Esophagus mucosa (tissue), 1 donor: ENCODE measurements around the gene ALDOC. TPM values are rescaled to one million over a fixed set of nuclear protein-coding genes. Genes with fewer than 3 reads are reported as not detected.
"Not testable (repeated sequence)": the region's sequence is repeated elsewhere in the genome, so short reads cannot be mapped to it uniquely, and the experiment has no call there.

Source experiments
- ATAC-seq: fragments of 200-7000 bp; cut with Tn5 transposase; one replicate; pipeline ENCODE4 v1.9.1; 2020
- total RNA-seq: library from RNA; stranded (reverse); gene quantifications from one replicate; pipeline ENCODE4 v1.2.4, GENCODE V29; 2023
- donor health status: DM: yes; HTN: yes; CAD: no.

The ALDOC gene
- total RNA-seq = 24.9 TPM

GRCh38 chr17:28576758-28577465 lies at the start of gene ALDOC:
ALDOC (minus strand) TSS chr17:28576895; CDS start chr17:28575532, 1,363 bp downstream.
- peak; percentile 96 for ATAC-seq

GRCh38 chr17:28624148-28624547 lies 47.5 kb upstream of the ALDOC start:
- ATAC-seq = no peak

GRCh38 chr17:28623696-28624095 lies 47.0 kb upstream of the ALDOC start:
- ATAC-seq = no peak

GRCh38 chr17:28622186-28622585 lies 45.5 kb upstream of the ALDOC start:
- ATAC-seq = no peak

GRCh38 chr17:28620010-28620409 lies 43.3 kb upstream of the ALDOC start:
- ATAC-seq = no peak

DNA sequence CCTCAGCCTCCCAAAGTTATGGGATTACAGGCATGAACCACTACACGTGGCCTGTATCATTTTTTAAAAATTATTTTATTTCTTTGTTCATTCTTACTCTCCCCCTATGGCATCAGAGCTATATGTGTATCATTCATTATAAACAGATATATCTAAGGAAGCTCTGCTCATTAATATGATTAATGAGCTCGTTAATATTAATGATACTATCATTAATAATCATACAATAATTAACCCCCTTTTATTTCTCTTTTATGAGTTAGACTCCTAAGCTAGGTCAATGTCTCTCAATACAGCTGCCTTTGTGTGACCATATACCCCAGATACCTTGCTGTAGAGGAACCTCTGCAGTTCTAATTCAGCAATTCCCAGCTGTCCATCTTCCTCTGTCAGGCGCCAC lies 41.8 kb upstream of the ALDOC start:
- ATAC-seq = no peak

DNA sequence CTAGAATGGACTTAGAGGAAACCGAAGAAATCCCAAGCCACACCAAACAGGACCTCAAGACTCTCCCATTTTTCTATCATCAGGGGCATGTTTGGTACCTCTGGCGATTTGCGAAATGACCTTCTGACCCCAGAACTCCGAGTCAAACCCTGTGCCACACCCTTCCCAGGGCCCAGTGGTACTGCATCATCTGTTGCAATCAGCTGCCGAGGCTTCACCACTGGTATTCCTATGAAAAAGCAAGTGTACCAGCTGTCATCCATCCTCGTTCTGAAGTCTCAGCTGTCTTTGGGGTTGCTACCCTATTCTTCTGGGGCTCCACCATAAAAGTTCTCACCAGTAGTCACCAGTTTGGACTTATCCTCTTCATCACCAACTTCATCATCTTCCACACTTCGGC lies 39.6 kb upstream of the ALDOC start:
- no peak for ATAC-seq

DNA sequence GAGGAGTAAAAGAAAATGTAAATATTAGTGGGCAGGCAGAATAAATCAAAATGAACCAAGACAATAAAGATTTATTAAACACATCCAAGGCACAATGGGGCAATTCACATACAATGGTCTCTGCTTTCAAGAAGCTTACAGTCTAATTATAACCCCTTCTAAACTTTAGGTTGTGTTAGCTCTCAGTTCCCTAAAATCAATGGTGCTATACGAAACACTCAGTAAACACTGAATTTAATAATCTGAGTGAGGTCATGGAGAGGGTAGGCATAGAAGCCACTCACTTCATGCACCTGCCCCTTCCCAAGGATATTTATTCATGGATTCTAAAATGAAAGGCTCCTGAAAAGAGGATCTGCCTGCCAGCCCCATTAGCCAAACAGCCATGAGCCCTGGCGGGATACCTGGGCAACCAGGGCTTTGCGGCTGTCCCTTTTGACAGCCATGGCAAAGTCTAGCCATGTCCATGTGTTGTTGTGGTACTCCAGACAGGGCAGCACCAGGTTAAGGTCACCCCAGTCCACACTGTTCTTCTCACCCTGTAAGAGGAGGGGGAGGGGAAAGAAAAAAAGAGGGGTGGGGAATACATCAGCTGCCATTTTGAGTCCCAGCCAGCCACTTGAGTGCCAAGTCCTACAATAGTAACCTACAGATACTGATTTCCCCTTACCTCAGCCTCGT lies 38.7 kb upstream of the ALDOC start:
- no peak for ATAC-seq

- no peak for ATAC-seq
These were observed 37.3 kb upstream of the ALDOC start, which contains the start of gene RSKR for GRCh38 chr17:28613931-28614381. RSKR (minus strand) TSS chr17:28614185; CDS start chr17:28614161, 24 bp downstream.

- peak; percentile 27 for ATAC-seq
These were observed 36.5 kb upstream of the ALDOC start for GRCh38 chr17:28612936-28613872.

DNA sequence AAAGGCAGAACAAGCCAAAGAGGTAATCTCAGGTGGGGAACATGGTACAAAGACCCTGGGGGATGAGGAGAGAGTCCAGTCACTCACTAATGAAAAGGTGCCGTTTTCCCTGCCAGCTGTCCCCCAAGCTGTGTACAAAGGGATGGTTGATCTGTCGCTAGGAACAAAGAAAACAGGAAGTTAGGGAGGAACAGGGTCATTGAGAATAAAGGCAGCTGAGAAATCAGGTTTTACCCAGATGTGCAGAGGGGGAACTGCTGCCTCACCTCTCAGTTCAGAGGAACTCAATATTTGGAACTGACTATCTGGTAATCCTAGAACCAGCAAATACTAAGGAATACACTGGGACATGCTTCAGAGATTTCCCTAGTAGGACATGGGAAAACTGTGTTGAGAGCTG lies 35.8 kb upstream of the ALDOC start:
- ATAC-seq = no peak

GRCh38 chr17:28610376-28610775 lies 33.7 kb upstream of the ALDOC start:
- ATAC-seq = no peak

DNA sequence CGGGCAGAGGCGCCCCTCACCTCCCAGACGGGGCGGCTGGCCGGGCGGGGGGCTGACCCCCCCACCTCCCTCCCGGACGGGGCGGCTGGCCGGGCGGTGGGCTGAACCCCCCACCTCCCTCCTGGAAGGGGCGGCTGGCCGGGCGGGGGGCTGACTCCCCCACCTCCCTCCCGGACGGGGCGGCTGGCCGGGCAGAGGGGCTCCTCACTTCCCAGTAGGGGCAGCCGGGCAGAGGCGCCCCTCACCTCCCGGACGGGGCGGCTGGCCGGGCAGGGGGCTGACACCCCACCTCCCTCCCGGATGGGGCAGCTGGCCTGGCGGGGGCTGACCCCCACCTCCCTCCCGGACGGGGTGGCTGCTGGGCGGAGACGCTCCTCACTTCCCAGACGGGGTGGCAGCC lies 27.3 kb upstream of the ALDOC start:
- ATAC-seq = not testable (repeated sequence)

DNA sequence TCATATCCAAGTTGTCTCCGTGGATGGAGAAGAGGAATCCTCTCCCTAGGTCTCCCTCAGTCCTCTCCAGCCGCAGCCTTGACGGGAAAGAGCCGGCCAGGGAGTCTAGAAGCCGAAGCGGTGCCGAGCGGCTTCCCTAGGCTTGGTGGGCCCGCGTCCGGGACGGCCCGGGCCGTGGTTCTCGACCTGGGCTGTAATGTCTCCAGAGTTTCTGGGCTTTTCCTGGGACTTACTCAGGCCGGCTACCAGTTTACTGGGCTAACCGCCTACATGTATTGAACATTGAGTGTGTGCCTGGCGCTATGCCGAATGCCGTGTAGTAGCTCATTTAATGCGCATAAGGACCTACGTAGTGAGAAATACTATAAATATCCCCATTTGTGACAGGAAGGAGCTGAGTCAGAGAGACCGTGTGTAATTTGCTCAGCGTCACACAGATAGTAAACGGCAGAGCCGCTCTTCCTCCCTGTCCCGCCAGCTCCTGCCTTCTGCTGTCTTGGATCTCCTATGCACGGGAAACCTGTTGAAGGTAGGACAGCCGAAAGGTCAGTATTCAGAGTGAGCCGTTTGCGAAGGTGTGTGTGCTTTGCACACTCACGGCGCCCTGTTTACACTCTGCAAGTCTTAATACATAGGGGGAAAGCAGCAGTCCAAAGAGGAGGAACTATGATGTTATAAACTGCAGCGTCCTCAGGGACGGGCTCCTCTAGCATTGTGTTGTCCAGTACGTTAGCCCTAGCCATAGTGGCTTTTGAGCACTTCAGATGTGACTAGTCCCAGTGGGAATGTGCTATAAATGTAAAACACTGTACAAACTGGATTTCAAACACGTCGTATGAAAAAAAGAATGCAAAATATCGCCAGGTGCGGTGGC lies 22.9 kb upstream of the ALDOC start:
- peak; percentile 80 for ATAC-seq

GRCh38 chr17:28598799-28599310 lies 22.2 kb upstream of the ALDOC start, which contains the start of gene SPAG5:
SPAG5 (minus strand) TSS chr17:28599025; CDS start chr17:28598946, 79 bp downstream.
- peak; percentile 98 for ATAC-seq

- ATAC-seq = no peak
These were observed 21.7 kb upstream of the ALDOC start for GRCh38 chr17:28598389-28598788.

- no peak for ATAC-seq
These were observed 21.1 kb upstream of the ALDOC start for GRCh38 chr17:28597606-28598383.

DNA sequence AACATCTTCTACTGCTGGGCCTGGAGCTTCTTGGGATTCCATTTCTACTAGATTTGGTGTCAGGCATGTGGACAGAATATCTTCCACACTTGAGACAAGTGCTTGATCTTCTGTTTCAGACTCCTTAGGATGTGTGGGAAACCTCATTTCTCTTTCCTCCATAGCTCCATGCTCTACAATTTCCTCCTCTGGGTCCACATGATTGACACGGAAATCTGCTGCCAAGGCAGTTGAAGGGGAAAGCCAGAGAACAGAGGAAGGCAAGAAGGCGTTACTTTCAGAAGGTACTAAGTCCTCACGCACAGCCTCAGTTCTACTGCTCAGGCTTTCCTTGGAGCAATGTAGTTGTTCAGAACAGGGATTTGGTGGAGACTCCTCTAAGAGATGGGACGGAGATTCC lies 15.6 kb upstream of the ALDOC start:
- ATAC-seq = no peak

GRCh38 chr17:28585851-28586250 lies 9.2 kb upstream of the ALDOC start:
- ATAC-seq = no peak

DNA sequence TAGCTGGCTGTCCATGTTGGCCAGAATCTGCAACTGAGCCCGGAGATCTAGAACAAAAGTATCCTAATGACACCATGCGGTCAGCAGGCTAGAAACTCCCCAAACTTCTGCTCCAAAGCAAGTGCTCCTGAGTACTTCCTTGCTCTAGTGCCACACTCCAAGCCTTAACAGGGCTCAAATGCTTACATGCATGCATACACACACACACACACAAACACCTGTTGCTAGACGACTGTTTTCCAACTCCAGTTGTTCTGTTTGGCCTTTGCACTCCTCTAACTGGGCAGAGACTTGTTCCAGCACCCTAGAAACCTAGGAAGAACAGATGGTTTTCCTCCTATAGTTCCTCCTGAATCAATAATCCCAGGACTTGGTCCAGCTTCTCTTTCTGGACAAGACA lies 7.7 kb upstream of the ALDOC start:
- ATAC-seq = no peak

GRCh38 chr17:28582513-28582912 lies 5.8 kb upstream of the ALDOC start:
- no peak for ATAC-seq
